IMR-90 (cell line): ENCODE measurements around the gene CCNJ. TPM values are rescaled to one million over a fixed set of nuclear protein-coding genes. Genes with fewer than 3 reads are reported as not detected.

Experiments used
- ATAC-seq: fragments of 200-7000 bp; cut with Tn5 transposase; 2 replicates; pipeline ENCODE4 v1.9.1; 2020; ENCODE audit warnings: low read depth, mild to moderate bottlenecking, moderate library complexity
- Bru-seq: library from RNA; stranded (reverse); fragments of 400-500 nt; gene quantifications from one replicate; lab custom pipeline; 2021; lab: Mats Ljungman, UMichigan
- BruChase-seq, 2 experiments: library from RNA; stranded (reverse); fragments of 400-500 nt; gene quantifications; one replicate each; lab custom pipeline; 2021; lab: Mats Ljungman, UMichigan
- BruUV-seq: library from RNA; stranded (reverse); fragments of 400-500 nt; replicated peaks from 2 replicates; lab custom pipeline; 2021; lab: Mats Ljungman, UMichigan
- CTCF ChIA-PET: fragments of 300-600 bp; formaldehyde crosslinking; extraction: SDS; loops from one replicate; lab custom pipeline; 2021; ENCODE audit warnings: antibody characterized with exemption; lab: Yijun Ruan, JAX
- POLR2A ChIA-PET: fragments of 300-600 bp; sonication (Branson Sonifier 250); formaldehyde crosslinking; loops from one replicate; lab custom pipeline; 2022; ENCODE audit warnings: antibody characterized with exemption; ENCODE audit not compliant: unreplicated experiment; lab: Charles Lee
- DNase-seq: peaks from one replicate; pipeline ENCODE4 v3.0.0; 2013
- H2AFZ ChIP-seq: replicated peaks from 2 replicates; pipeline ENCODE3; 2013; ENCODE audit warnings: low read length, mild to moderate bottlenecking; ENCODE audit not compliant: poor library complexity
- H2AK5ac ChIP-seq: 2 replicates; pipeline ENCODE4 v1.6.1; 2013; ENCODE audit warnings: low read depth, low read length, inconsistent platforms
- H2AK9ac ChIP-seq: replicated peaks from 2 replicates; pipeline ENCODE3; 2013; ENCODE audit warnings: mild to moderate bottlenecking, low read depth, low read length, moderate library complexity; ENCODE audit not compliant: poor library complexity
- H2BK120ac ChIP-seq: 2 replicates; pipeline ENCODE4 v1.6.1; 2013; ENCODE audit warnings: low read depth, low read length, inconsistent platforms
- H2BK15ac ChIP-seq: 3 replicates; pipeline ENCODE4 v1.6.1; 2013; ENCODE audit warnings: low read depth, low read length, inconsistent platforms
- H2BK20ac ChIP-seq: 2 replicates; pipeline ENCODE4 v1.6.1; 2013; ENCODE audit warnings: low read depth, mild to moderate bottlenecking, inconsistent platforms, low read length, moderate library complexity
- H2BK5ac ChIP-seq: 2 replicates; pipeline ENCODE4 v1.6.1; 2013; ENCODE audit warnings: mild to moderate bottlenecking, low read depth, low read length, inconsistent platforms; ENCODE audit not compliant: poor library complexity, severe bottlenecking
- H3K14ac ChIP-seq: replicated peaks from 2 replicates; pipeline ENCODE4 v1.6.1; 2013; ENCODE audit warnings: low read depth, low read length, inconsistent platforms
- H3K18ac ChIP-seq: 2 replicates; pipeline ENCODE4 v1.6.1; 2013; ENCODE audit warnings: low read depth, low read length, control low read depth
- H3K23ac ChIP-seq: 2 replicates; pipeline ENCODE4 v1.6.1; 2013; ENCODE audit warnings: low read depth, low read length, inconsistent platforms
- H3K27ac ChIP-seq: 2 replicates; pipeline ENCODE4 v1.5.1; 2013; ENCODE audit warnings: mild to moderate bottlenecking, control low read depth, low read length; ENCODE audit not compliant: insufficient read depth
- H3K27me3 ChIP-seq: 2 replicates; pipeline ENCODE4 v1.6.1; 2013; ENCODE audit warnings: low read length; ENCODE audit not compliant: control insufficient read depth, insufficient read depth
- H3K36me3 ChIP-seq: 2 replicates; pipeline ENCODE4 v1.6.1; 2013; ENCODE audit warnings: low read length, mixed read lengths; ENCODE audit not compliant: control insufficient read depth, insufficient read depth
- H3K4ac ChIP-seq: 2 replicates; pipeline ENCODE4 v1.6.1; 2013; ENCODE audit warnings: low read depth, low read length, inconsistent platforms
- H3K4me1 ChIP-seq: 2 replicates; pipeline ENCODE4 v1.6.1; 2013; ENCODE audit warnings: low read length, mixed read lengths; ENCODE audit not compliant: control insufficient read depth, insufficient read depth
- H3K4me2 ChIP-seq: 2 replicates; pipeline ENCODE4 v1.6.1; 2013; ENCODE audit warnings: low read depth, mild to moderate bottlenecking, control low read depth, low read length, moderate library complexity
- H3K4me3 ChIP-seq: 2 replicates; pipeline ENCODE4 v1.5.1; 2013; ENCODE audit warnings: low read depth, mild to moderate bottlenecking, control low read depth, low read length, moderate library complexity; ENCODE audit not compliant: insufficient read depth
- H3K56ac ChIP-seq: 2 replicates; pipeline ENCODE4 v1.6.1; 2013; ENCODE audit warnings: low read length, inconsistent platforms; ENCODE audit not compliant: insufficient read depth; ENCODE audit errors: extremely low read depth
- H3K79me1 ChIP-seq, 2 experiments: 2 replicates each; pipeline ENCODE4 v1.6.1; 2013; ENCODE audit warnings: low read length in 2 of 2, inconsistent platforms in 1 of 2, low read depth in 1 of 2
- H3K9ac ChIP-seq: 2 replicates; pipeline ENCODE4 v1.6.1; 2013; ENCODE audit warnings: low read depth, low read length, control low read depth
- H3K9me1 ChIP-seq: 2 replicates; pipeline ENCODE4 v1.6.1; 2013; ENCODE audit warnings: low read length, inconsistent platforms; ENCODE audit not compliant: insufficient read depth
- H3K9me3 ChIP-seq: 2 replicates; pipeline ENCODE4 v1.6.1; 2013; ENCODE audit warnings: low read length; ENCODE audit not compliant: control insufficient read depth, insufficient read depth
- H4K20me1 ChIP-seq: 2 replicates; pipeline ENCODE4 v1.6.1; 2013; ENCODE audit warnings: low read length, inconsistent platforms; ENCODE audit not compliant: insufficient read depth
- H4K5ac ChIP-seq: 2 replicates; pipeline ENCODE4 v1.6.1; 2013; ENCODE audit warnings: mild to moderate bottlenecking, low read depth, low read length, control low read depth
- H4K8ac ChIP-seq, 2 experiments: 2 replicates each; pipeline ENCODE4 v1.6.1; 2013; ENCODE audit warnings: low read depth in 2 of 2, low read length in 2 of 2, control low read depth in 1 of 2, inconsistent platforms in 1 of 2
- H4K91ac ChIP-seq: 2 replicates; pipeline ENCODE4 v1.6.1; 2013; ENCODE audit warnings: low read depth, low read length, inconsistent platforms; ENCODE audit not compliant: insufficient read depth
- BHLHE40 ChIP-seq: fragments of 150-350 bp; IDR thresholded peaks from 2 replicates; pipeline ENCODE4 v1.6.1; 2016; ENCODE audit warnings: mild to moderate bottlenecking, low read depth, low read length
- CEBPB ChIP-seq: IDR thresholded peaks from 2 replicates; pipeline ENCODE4 v1.6.1; 2012; ENCODE audit warnings: low read depth, low read length, improper control_type of control experiment
- FOS ChIP-seq: fragments of 150-350 bp; IDR thresholded peaks from 2 replicates; pipeline ENCODE4 v1.6.1; 2016; ENCODE audit warnings: low read depth, low read length
- MAFK ChIP-seq: IDR thresholded peaks from 2 replicates; pipeline ENCODE4 v1.6.1; 2012; ENCODE audit warnings: low read depth, low read length, improper control_type of control experiment
- MXI1 ChIP-seq: IDR thresholded peaks from 2 replicates; pipeline ENCODE4 v1.6.1; 2012; ENCODE audit warnings: low read depth, mild to moderate bottlenecking, low read length, moderate library complexity, borderline replicate concordance
- RAD21 ChIP-seq: IDR thresholded peaks from 2 replicates; pipeline ENCODE4 v1.6.1; 2012; ENCODE audit warnings: low read length, improper control_type of control experiment
- RCOR1 ChIP-seq: IDR thresholded peaks from 2 replicates; pipeline ENCODE4 v1.6.1; 2012; ENCODE audit warnings: mild to moderate bottlenecking, low read length, improper control_type of control experiment; ENCODE audit not compliant: insufficient replicate concordance
- SMC3 ChIP-seq: fragments of 150-350 bp; IDR thresholded peaks from 2 replicates; pipeline ENCODE4 v1.6.1; 2016; ENCODE audit warnings: low read depth, mild to moderate bottlenecking, antibody characterized with exemption, low read length, moderate library complexity
- WGBS, 2 experiments: methylation state at CpG; one replicate each; pipeline versions ENCODE4 v1.1.5 to v1.1.7; 2013; ENCODE audit warnings: missing lambda C conversion rate in 2 of 2; ENCODE audit not compliant: insufficient read length in 1 of 2; ENCODE audit errors: extremely low coverage in 2 of 2; 5-methylcytosine and 5-hydroxymethylcytosine counted together
- dilution Hi-C: fragments of 300-500 bp; cut with HindIII; formaldehyde crosslinking; loops from one replicate; pipeline ENCODE4 v1.14.3; 2018; ENCODE audit warnings: low sequenced_read_pairs; ENCODE audit not compliant: unreplicated experiment
- in situ Hi-C: fragments of 300-500 bp; cut with MboI; formaldehyde crosslinking; loops from 3 replicates; pipeline ENCODE4 v1.14.3; 2019; ENCODE audit warnings: low sequenced_read_pairs, inconsistent platforms, mixed read lengths
- intact Hi-C: fragments of 100-400 bp; cut with micrococcal nuclease; formaldehyde crosslinking; loops from 2 replicates; pipeline ENCODE4 v1.10.0; 2022
- long read RNA-seq: library from polyadenylated mRNA; unstranded; transcript quantifications from one replicate; pipeline ENCODE4 v2.0.0, GENCODE V29; 2021; ENCODE audit not compliant: unreplicated experiment
- polyA plus RNA-seq, 3 experiments: library from polyadenylated mRNA; depleted of rRNA; stranded (reverse); fragments of >200 nt; gene quantifications; 2 replicates each; pipeline ENCODE4 v1.2.3, GENCODE V29; 2012; ENCODE audit warnings: low replicate concordance in 1 of 3
- total RNA-seq: library from RNA; depleted of rRNA; stranded (reverse); fragments of >200 nt; gene quantifications from 2 replicates; pipeline ENCODE4 v1.2.3, GENCODE V29; 2012; rRNA removed
- TF ChIP-seq, protein P1 (sequence below): conservative IDR thresholded peaks from 2 replicates; pipeline ENCODE4 v1.5.1; 2012; ENCODE audit warnings: mild to moderate bottlenecking, low read depth, low read length, improper control_type of control experiment
- TF ChIP-seq, protein P2 (sequence below): fragments of 150-350 bp; IDR thresholded peaks from 2 replicates; pipeline ENCODE4 v1.6.1; 2016; ENCODE audit warnings: low read depth, mild to moderate bottlenecking, low read length, moderate library complexity, borderline replicate concordance

CCNJ gene, protein sequence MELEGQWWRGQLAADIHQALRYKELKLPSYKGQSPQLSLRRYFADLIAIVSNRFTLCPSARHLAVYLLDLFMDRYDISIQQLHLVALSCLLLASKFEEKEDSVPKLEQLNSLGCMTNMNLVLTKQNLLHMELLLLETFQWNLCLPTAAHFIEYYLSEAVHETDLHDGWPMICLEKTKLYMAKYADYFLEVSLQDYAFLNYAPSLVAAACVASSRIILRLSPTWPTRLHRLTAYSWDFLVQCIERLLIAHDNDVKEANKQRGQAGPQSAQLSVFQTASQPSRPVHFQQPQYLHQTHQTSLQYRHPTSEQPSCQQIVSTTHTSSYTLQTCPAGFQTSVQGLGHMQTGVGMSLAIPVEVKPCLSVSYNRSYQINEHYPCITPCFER
- total RNA-seq (10.0 and 10.3 TPM in 2 replicates), polyA plus RNA-seq (2012; rRNA removed) (4.8 and 5.4 TPM in 2 replicates), Bru-seq, nascent RNA (percentile 77 among the genes with signal in this experiment), BruChase-seq, experiment 1, labeled RNA remaining after a 6-hour chase (percentile 55 among the genes with signal in this experiment), BruChase-seq, experiment 2, labeled RNA remaining after a 2-hour chase (percentile 69 among the genes with signal in this experiment)
- 2.2 and 2.5 TPM in 2 replicates for polyA plus RNA-seq (2012; cell fraction: cytosol; rRNA removed)
- 5.1 and 9.6 TPM in 2 replicates for polyA plus RNA-seq (2012; cell fraction: nucleus; rRNA removed; ENCODE audit: low replicate concordance)
- long read RNA-seq, transcript CCNJ-203 (6 exons, 2,677 nt), result major isoform, 6 of 21 reads
- long read RNA-seq, partial matches to known transcripts, result 9 of 21 reads
- long read RNA-seq, other reads (novel, unspliced or antisense), result 5 of 21 reads

- H4K20me1 ChIP-seq, result no peaks in the 10 kb centered on the region
- peak within 1 kb of the TSS; percentile 95 for H2AK9ac ChIP-seq
- H3K18ac ChIP-seq, result peak within 1 kb of the TSS; percentile 57
- no TSS peak for BruUV-seq
- H3K9me3 ChIP-seq, result no peaks in the 10 kb centered on the region
- H2BK5ac ChIP-seq, result peak within 1 kb of the TSS; percentile 54
- no peaks in the 10 kb centered on the region for H3K27me3 ChIP-seq
- H2BK15ac ChIP-seq, result no peak within 1 kb of the TSS; the same call in 2 of the 3 replicates
- peaks cover 3% of the 10 kb centered on the region for H3K9me1 ChIP-seq
- ChIA-PET POLR2A (no interaction called here), CTCF (no interaction called here)
- H2AK5ac ChIP-seq, result peak within 1 kb of the TSS; percentile 33; the same call in 1 of the 2 replicates
- H3K79me1 ChIP-seq, result peaks cover 6 to 34% of the 10 kb centered on the region in 2 experiments
- peak within 1 kb of the TSS; percentile 86 for H3K27ac ChIP-seq
- dilution Hi-C loops (no loop called here), intact Hi-C loops (loop anchor here (1.0 to 5.0 kb wide), 2 partner anchors 136 to 351 kb away; partner anchors contain the start of genes CC2D2B and TCTN3), in situ Hi-C loops (no loop called here)
- H2BK120ac ChIP-seq, result peak within 1 kb of the TSS; percentile 32; the same call in 1 of the 2 replicates
- peak within 1 kb of the TSS; percentile 80 for H3K56ac ChIP-seq
- peak within 1 kb of the TSS; percentile 76 for H3K4ac ChIP-seq
- 6% methylated on average over 24 of the region's 92 CpGs; no CpG with 5 or more reads in 1 of the 2 experiments for WGBS, 2 experiments
- peak within 1 kb of the TSS; percentile 96 for H3K9ac ChIP-seq
- H4K5ac ChIP-seq, result peak within 1 kb of the TSS; percentile 77
- peak within 1 kb of the TSS; percentile 82 for H3K14ac ChIP-seq
- H2AFZ ChIP-seq, result peak within 1 kb of the TSS; percentile 98
- H3K36me3 ChIP-seq, result peaks cover 1% of the 10 kb centered on the region; the same call in 1 of the 2 replicates
- H3K23ac ChIP-seq, result peak within 1 kb of the TSS; percentile 87
- peak within 1 kb of the TSS; percentile 87 for H3K4me3 ChIP-seq
- H3K4me2 ChIP-seq, result peak within 1 kb of the TSS; percentile 99
- no peak within 1 kb of the TSS for H2BK20ac ChIP-seq
- peak; percentile 87 for DNase-seq
- H3K4me1 ChIP-seq, result no peaks in the 10 kb centered on the region; the same call in 1 of the 2 replicates
- ATAC-seq, result peak; percentile 92
- peak within 1 kb of the TSS; percentile 96 to 97 for H4K8ac ChIP-seq
- H4K91ac ChIP-seq, result peak within 1 kb of the TSS; percentile 57
- TF ChIP-seq FOS (no peak), RAD21 (no peak), BHLHE40 (no peak), CEBPB (no peak), MAFK (no peak), MXI1 (no peak), RCOR1 (no peak), SMC3 (no peak)
- TF ChIP-seq, protein P1, sequence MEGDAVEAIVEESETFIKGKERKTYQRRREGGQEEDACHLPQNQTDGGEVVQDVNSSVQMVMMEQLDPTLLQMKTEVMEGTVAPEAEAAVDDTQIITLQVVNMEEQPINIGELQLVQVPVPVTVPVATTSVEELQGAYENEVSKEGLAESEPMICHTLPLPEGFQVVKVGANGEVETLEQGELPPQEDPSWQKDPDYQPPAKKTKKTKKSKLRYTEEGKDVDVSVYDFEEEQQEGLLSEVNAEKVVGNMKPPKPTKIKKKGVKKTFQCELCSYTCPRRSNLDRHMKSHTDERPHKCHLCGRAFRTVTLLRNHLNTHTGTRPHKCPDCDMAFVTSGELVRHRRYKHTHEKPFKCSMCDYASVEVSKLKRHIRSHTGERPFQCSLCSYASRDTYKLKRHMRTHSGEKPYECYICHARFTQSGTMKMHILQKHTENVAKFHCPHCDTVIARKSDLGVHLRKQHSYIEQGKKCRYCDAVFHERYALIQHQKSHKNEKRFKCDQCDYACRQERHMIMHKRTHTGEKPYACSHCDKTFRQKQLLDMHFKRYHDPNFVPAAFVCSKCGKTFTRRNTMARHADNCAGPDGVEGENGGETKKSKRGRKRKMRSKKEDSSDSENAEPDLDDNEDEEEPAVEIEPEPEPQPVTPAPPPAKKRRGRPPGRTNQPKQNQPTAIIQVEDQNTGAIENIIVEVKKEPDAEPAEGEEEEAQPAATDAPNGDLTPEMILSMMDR, result 0 out of 2 replicates have a peak, but pooled peaks have one; percentile 11
- TF ChIP-seq, protein P2, sequence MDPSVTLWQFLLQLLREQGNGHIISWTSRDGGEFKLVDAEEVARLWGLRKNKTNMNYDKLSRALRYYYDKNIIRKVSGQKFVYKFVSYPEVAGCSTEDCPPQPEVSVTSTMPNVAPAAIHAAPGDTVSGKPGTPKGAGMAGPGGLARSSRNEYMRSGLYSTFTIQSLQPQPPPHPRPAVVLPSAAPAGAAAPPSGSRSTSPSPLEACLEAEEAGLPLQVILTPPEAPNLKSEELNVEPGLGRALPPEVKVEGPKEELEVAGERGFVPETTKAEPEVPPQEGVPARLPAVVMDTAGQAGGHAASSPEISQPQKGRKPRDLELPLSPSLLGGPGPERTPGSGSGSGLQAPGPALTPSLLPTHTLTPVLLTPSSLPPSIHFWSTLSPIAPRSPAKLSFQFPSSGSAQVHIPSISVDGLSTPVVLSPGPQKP, result no peak
These were observed at the start of gene CCNJ for GRCh38 chr10:96043033-96043892. Gene CCNJ (plus strand): TSS chr10:96043583. CDS start chr10:96044394, 811 bp downstream.
